Right lobe of liver (tissue), 4 donors: ENCODE measurements around the gene DYNLRB1.

Experiments
- CTCF ChIP-seq, 4 donors: fragments of 200-600 bp in 3 of 4; fragments of 450-650 bp in 1 of 4; IDR thresholded peaks; one replicate each; pipeline versions ENCODE4 v1.5.1 to v1.8.0; 2016 to 2022; ENCODE audit warnings: antibody characterized with exemption in 4 of 4, mild to moderate bottlenecking in 2 of 4
- POLR2A ChIP-seq: fragments of 450-650 bp; IDR thresholded peaks from one replicate; pipeline ENCODE4 v1.6.1; 2017; ENCODE audit warnings: antibody characterized with exemption, mild to moderate bottlenecking
- donor health status: DM: no; HTN: no; CAD: no.
- donor health status: DM: no; HTN: no; CAD: no.
- donor health status: DM: no; HTN: yes; CAD: no.

DNA sequence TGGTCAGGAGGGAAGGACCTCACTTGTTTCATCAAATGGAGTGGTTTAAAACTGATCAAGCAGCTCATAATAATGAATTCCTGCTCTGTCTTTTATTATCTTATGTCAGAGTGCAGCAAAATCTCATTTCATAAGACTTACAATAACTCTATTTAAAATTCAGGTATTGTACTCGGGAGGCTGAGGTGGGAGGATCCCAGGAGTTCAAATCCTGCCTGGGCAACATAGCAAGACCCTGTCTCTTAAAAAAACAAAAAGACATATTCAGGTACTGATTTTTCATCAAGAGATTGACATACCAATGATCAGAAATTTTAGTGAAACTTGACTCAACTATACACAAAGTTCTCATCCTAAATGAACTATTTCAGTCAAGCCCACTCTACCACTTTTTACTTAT, 5.6 kb upstream of the DYNLRB1 start:
- no peak for TF ChIP-seq CTCF (IDR thresholded peaks at IDR 0.05)
- no peak for TF ChIP-seq POLR2A
